Measurements from ENCODE around the gene ASTN2.

Gene ASTN2

GRCh38 chr9:116703634-116704033 lies 711.2 kb downstream of the ASTN2 start:
- no peak for DNase-seq (ENCODE audit: extremely low read depth, low read depth)
- TF ChIP-seq, protein P1, sequence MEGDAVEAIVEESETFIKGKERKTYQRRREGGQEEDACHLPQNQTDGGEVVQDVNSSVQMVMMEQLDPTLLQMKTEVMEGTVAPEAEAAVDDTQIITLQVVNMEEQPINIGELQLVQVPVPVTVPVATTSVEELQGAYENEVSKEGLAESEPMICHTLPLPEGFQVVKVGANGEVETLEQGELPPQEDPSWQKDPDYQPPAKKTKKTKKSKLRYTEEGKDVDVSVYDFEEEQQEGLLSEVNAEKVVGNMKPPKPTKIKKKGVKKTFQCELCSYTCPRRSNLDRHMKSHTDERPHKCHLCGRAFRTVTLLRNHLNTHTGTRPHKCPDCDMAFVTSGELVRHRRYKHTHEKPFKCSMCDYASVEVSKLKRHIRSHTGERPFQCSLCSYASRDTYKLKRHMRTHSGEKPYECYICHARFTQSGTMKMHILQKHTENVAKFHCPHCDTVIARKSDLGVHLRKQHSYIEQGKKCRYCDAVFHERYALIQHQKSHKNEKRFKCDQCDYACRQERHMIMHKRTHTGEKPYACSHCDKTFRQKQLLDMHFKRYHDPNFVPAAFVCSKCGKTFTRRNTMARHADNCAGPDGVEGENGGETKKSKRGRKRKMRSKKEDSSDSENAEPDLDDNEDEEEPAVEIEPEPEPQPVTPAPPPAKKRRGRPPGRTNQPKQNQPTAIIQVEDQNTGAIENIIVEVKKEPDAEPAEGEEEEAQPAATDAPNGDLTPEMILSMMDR (IDR thresholded peaks at IDR 0.05; ENCODE audit: low read depth, low read length, missing control alignments) = no peak
- no peak overlapping the region for H3K4me3 ChIP-seq (replicated peaks; ENCODE audit: low read depth, low read length)

DNA sequence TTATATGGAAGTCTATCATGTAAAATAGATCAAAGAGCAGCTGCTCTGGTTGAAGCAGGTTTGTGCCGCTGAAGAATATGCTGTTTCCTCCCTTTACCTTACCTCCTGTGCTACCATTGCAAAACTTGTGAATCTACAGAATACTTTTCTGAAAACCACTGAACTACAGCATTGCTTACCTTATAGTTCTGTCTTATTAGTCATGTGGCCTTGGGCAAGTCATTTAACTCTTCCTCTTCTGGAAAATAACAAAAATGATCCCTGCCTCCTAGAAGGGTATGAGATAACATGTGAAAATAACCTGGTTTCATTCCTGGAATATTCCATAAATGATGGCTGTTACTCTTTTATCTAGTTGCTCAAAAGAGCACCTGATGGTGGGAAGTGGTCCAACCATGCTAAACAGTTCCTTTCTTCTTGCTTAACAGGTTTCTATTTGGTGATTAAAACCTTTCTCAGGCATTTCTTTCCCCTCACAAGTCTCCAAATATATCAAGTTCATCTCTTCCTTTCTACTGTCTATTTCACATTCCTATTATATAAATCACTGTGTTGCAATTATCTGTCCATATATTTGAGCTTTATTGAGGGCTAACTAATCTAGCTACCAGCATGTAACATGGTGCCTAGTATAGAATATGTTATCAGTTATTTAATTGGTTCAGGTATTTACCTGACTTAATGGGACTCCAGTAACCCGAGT lies 712.8 kb downstream of the ASTN2 start:
- H3K4me3 ChIP-seq (replicated peaks; ENCODE audit: low read depth, low read length) = no peak overlapping the region
- no peak for DNase-seq (ENCODE audit: extremely low read depth, low read depth)
- TF ChIP-seq, protein P1 (IDR thresholded peaks at IDR 0.05; ENCODE audit: low read depth, low read length, missing control alignments) = no peak

GRCh38 chr9:116700882-116701865 lies 713.7 kb downstream of the ASTN2 start:
- TF ChIP-seq, protein P1 (IDR thresholded peaks at IDR 0.05; ENCODE audit: low read depth, low read length, missing control alignments) = no peak
- no peak overlapping the region for H3K4me3 ChIP-seq (replicated peaks; ENCODE audit: low read depth, low read length)
- DNase-seq (ENCODE audit: extremely low read depth, low read depth) = no peak

- DNase-seq (ENCODE audit: extremely low read depth, low read depth) = no peak
- H3K4me3 ChIP-seq (replicated peaks; ENCODE audit: low read depth, low read length) = no peak overlapping the region
- TF ChIP-seq, protein P1 (IDR thresholded peaks at IDR 0.05; ENCODE audit: low read depth, low read length, missing control alignments) = no peak
Observed at GRCh38 chr9:116700279-116700678, 714.6 kb downstream of the ASTN2 start.

DNA sequence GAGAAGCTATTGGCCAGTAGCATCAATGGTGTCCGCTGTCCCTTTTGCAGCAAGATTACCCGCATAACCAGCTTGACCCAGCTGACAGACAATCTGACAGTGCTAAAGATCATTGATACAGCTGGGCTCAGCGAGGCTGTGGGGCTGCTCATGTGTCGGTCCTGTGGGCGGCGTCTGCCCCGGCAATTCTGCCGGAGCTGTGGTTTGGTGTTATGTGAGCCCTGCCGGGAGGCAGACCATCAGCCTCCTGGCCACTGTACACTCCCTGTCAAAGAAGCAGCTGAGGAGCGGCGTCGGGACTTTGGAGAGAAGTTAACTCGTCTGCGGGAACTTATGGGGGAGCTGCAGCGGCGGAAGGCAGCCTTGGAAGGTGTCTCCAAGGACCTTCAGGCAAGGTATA lies 717.0 kb downstream of the ASTN2 start:
- TF ChIP-seq, protein P1 (IDR thresholded peaks at IDR 0.05; ENCODE audit: low read depth, low read length, missing control alignments) = no peak
- DNase-seq (ENCODE audit: extremely low read depth, low read depth) = no peak
- H3K4me3 ChIP-seq (replicated peaks; ENCODE audit: low read depth, low read length) = no peak overlapping the region

- TF ChIP-seq, protein P1 (IDR thresholded peaks at IDR 0.05; ENCODE audit: low read depth, low read length, missing control alignments) = no peak
- DNase-seq (ENCODE audit: extremely low read depth, low read depth) = no peak
- no peak overlapping the region for H3K4me3 ChIP-seq (replicated peaks; ENCODE audit: low read depth, low read length)
Observed at GRCh38 chr9:116697362-116697761, 717.5 kb downstream of the ASTN2 start.

All from HFF-Myc (cell line).